ENCODE results near the gene SNX25. TPM values are rescaled to one million over a fixed set of nuclear protein-coding genes. Genes with fewer than 3 reads are reported as not detected.
"Not testable (repeated sequence)": the region's sequence is repeated elsewhere in the genome, so short reads cannot be mapped to it uniquely, and the experiment has no call there.

The SNX25 gene
- total RNA-seq, 4 donors from 2014 or later, result 5.5 to 18.9 (median 7.5) TPM

DNA sequence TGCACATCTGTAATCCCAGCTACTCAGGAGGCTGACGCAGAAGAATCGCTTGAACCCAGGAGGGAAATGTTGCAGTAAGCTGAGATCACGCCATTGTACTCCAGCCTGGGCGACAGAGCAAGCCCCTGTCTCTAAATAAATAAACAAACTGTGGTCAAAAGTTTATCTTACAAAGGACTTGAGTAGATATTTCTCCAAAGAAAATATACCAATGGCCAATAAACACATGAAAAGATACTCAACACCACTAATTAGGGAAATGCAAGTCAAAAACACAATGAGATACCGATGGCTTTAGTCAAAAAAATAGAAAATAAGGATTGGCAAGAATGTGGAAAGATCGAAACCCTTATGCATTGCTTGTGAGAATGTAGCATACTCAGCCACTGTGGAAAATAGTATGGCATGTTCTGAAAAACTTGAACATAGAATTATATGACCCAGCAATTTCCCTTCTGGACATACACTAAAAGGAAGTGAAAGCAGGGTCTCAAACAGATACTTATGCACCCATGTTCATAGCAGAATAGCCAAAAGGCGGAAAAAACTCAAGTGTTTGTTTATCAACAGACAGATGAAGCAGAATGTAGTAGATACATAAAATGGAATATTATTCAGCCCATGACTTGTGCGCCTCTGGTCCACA is 3.6 kb upstream of the SNX25 start:
- Histone ChIP-seq H3K9me3 (no peaks in the 10 kb centered on the region), H3K27me3 (no peaks in the 10 kb centered on the region), H3K4me3 (no peak overlapping the region), H3K36me3 (no peaks in the 10 kb centered on the region), H3K27ac (no peak overlapping the region), H3K4me1 (peaks cover 22 to 49% (median 24%) of the 10 kb centered on the region in 3 donors)
- 95% methylated on average over 8 of the region's 8 CpGs for WGBS, 2 donors
- intact Hi-C loops (cut with DNase I), result loop anchor here (10.0 kb wide), 1 partner anchor 189 kb away; the partner anchor contains the start of genes ANKRD37 and LRP2BP
- no peak for DNase-seq
- TF ChIP-seq POLR2A (IDR thresholded peaks at IDR 0.05), result no peak

DNA sequence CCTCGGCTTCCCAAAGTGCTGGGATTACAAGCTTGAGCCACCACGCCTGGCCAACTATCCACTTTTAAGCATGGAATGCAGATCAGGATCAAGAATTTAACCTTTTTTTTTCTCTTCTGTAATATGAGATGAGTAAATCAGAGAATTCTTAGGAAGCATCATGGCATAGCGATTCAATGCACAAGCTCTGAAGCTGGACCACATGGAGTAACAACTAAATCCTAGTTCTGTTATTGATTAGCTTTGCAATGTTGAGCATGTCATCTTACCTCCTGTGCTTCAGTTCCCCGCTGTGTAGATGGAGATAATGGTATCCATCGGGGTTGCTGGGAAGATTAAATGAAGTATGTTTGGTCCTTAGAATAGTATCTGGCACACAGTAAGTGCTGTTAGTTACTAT is 1.9 kb upstream of the SNX25 start:
- 90 to 95% methylated on average over 5 of the region's 5 CpGs for WGBS, 2 donors
- DNase-seq, result no peak
- Histone ChIP-seq H3K27me3 (no peaks in the 10 kb centered on the region), H3K4me1 (peaks cover 18 to 52% (median 19%) of the 10 kb centered on the region in 3 donors), H3K9me3 (no peaks in the 10 kb centered on the region), H3K36me3 (no peaks in the 10 kb centered on the region), H3K27ac (no peak overlapping the region), H3K4me3 (no peak overlapping the region)
- TF ChIP-seq, protein P1, sequence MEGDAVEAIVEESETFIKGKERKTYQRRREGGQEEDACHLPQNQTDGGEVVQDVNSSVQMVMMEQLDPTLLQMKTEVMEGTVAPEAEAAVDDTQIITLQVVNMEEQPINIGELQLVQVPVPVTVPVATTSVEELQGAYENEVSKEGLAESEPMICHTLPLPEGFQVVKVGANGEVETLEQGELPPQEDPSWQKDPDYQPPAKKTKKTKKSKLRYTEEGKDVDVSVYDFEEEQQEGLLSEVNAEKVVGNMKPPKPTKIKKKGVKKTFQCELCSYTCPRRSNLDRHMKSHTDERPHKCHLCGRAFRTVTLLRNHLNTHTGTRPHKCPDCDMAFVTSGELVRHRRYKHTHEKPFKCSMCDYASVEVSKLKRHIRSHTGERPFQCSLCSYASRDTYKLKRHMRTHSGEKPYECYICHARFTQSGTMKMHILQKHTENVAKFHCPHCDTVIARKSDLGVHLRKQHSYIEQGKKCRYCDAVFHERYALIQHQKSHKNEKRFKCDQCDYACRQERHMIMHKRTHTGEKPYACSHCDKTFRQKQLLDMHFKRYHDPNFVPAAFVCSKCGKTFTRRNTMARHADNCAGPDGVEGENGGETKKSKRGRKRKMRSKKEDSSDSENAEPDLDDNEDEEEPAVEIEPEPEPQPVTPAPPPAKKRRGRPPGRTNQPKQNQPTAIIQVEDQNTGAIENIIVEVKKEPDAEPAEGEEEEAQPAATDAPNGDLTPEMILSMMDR (IDR thresholded peaks at IDR 0.05), result no peak
- TF ChIP-seq POLR2A (IDR thresholded peaks at IDR 0.05), result no peak
- intact Hi-C loops (cut with DNase I), result loop anchor here (10.0 kb wide), 1 partner anchor 187 kb away; the partner anchor contains the start of genes ANKRD37 and LRP2BP

DNA sequence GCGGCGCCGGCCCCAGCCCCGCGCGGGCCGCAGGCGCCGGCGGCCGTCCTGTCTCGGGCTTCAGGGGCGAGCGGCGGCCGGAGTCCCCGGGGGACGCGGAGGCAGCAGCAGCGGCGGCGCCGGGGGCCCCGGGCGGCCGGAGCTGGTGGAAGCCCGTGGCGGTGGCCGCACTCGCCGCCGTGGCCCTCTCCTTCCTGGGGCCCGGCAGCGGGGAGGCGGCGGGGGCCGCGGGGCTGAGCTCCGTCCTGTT is 379 bp downstream of the SNX25 start:
- no CpG with 5 or more reads among the region's 39 CpGs for WGBS, 2 donors
- Histone ChIP-seq H3K27ac (peak overlapping the region; percentile 81 to 96 (median 92)), H3K4me3 (peak overlapping the region; percentile 64 to 83 (median 80)), H3K4me1 (peaks cover 7 to 34% (median 8%) of the 10 kb centered on the region in 3 donors)
- not testable (repeated sequence) for H3K9me3 ChIP-seq, H3K36me3 ChIP-seq, DNase-seq, H3K27me3 ChIP-seq
- intact Hi-C loops (cut with DNase I), result loop anchor here (10.0 kb wide), 1 partner anchor 185 kb away; the partner anchor contains the start of genes ANKRD37 and LRP2BP

DNA sequence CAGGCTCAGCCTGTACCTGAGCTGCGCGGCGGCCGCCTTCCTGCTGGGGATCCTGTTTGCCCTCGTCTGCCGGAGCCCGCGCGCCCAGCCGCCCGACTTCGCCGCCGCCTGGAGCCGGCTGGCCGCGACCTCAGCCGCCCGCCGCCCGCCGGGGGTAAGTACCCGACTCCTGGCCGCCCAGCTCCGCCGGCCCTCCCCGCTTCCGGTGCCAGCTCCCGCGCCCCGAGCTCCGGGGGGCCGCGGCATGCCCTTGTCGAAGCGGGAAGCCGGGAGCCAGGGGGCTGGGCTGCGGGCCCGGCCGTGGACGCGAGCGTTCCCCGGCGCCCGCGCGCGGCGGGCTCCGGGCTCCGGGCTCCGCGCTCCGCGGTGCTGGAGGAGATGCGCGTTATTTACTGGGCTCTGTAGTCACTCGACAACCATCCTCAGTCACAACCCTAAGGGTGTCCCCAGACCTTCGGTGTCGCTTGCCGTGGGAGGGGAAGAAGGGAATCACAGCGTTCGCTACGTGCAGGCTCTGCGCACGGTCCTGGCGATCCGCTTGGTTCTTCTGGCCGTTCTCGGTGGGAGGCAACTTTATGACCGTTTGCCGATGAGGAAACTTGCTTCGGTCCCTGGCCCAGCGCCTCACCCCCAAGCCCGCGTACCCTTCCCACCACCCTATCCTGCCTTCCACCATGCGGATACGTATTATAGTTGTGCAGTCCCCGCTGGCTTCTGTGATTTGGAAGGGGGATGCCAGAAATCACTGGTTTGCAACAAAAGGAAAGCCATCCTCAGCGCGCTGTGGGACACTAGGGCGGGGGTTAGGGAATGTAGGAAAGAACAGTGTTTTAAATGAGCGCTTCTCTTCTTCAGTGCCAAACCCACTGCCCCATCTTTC is 944 bp downstream of the SNX25 start:
- intact Hi-C loops (cut with DNase I), result no loop called here
- DNase-seq, result no peak
- TF ChIP-seq POLR2A (IDR thresholded peaks at IDR 0.05), result peak in 2 of 4 donors; percentile 24 to 29
- TF ChIP-seq, protein P1 (IDR thresholded peaks at IDR 0.05), result no peak
- Histone ChIP-seq H3K4me3 (peak overlapping the region; percentile 64 to 83 (median 80)), H3K27me3 (no peaks in the 10 kb centered on the region), H3K27ac (peak overlapping the region; percentile 81 to 96 (median 92)), H3K9me3 (no peaks in the 10 kb centered on the region), H3K36me3 (no peaks in the 10 kb centered on the region), H3K4me1 (peaks cover 4 to 29% (median 5%) of the 10 kb centered on the region in 3 donors)
- 0 to 4% methylated on average over 6 to 13 of the region's 84 CpGs for whole genome bisulfite sequencing, 2 donors

DNA sequence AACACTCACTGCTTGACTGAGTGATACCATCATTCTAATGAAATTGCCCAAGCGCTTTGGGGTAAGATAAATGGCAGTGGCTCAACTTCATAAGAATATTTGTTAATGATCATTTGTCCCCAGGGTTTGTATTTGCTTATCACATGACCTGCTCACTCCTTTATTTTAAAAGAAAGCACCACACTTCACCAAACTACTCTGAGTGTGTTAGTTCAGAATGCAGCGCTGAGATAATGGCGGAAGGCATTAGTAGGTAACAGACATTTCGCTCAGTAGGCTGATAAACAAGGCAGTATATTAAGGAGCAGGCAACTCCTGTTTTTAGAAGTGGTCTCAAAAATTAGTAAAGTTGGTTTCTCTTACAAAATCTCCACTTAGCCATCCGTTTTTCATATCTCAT is 1.6 kb downstream of the SNX25 start:
- no peak for TF ChIP-seq POLR2A (IDR thresholded peaks at IDR 0.05)
- TF ChIP-seq, protein P1 (IDR thresholded peaks at IDR 0.05), result no peak
- H3K4me1 ChIP-seq, result peaks cover 5 to 33% (median 7%) of the 10 kb centered on the region in 3 donors
- 65 to 70% methylated on average over 5 of the region's 5 CpGs for WGBS, 2 donors

DNA sequence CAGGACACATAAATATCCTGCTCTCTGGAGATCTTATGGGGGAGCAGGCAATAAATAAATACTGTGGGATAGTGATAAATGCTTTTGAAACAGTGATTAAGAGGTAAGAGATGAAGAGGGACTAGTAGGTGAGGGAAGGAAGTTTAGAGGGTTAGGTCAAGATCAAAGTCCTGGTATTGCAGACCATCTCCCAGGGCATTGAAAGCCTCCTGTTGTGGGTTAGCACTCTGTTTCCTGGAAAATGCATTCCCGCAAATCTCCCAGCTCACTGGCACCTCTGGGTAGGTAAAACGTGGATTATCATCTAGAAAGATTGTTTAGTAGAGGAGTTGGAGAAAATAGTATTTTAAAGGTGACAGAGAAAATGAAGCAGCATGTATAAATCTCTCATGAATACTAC is 2.2 kb downstream of the SNX25 start:
- intact Hi-C loops (cut with DNase I), result no loop called here
- no peak for DNase-seq
- Histone ChIP-seq H3K36me3 (no peaks in the 10 kb centered on the region), H3K9me3 (no peaks in the 10 kb centered on the region), H3K4me3 (peak overlapping the region in 2 of 4 donors; percentile 82 to 83), H3K4me1 (peaks cover 5 to 39% (median 7%) of the 10 kb centered on the region in 3 donors), H3K27ac (peak overlapping the region in 1 of 4 donors; percentile 81), H3K27me3 (no peaks in the 10 kb centered on the region)
- WGBS, 2 donors, result 67 to 75% methylated on average over 2 of the region's 2 CpGs
- TF ChIP-seq, protein P1 (IDR thresholded peaks at IDR 0.05), result no peak
- no peak for TF ChIP-seq POLR2A (IDR thresholded peaks at IDR 0.05)

More for the DNA sequence above, 1.6 kb downstream of the SNX25 start:
- intact Hi-C loops (cut with DNase I), result no loop called here
- no peaks in the 10 kb centered on the region for H3K36me3 ChIP-seq
- H3K9me3 ChIP-seq, result no peaks in the 10 kb centered on the region
- H3K4me3 ChIP-seq, result peak overlapping the region; percentile 64 to 83 (median 80)
- no peaks in the 10 kb centered on the region for H3K27me3 ChIP-seq
- H3K27ac ChIP-seq, result peak overlapping the region in 2 of 4 donors; percentile 81 to 96
- DNase-seq, result no peak

Data from esophagus squamous epithelium (tissue), 5 donors.